Measurements from ENCODE around the gene S1PR1. TPM values are rescaled to one million over a fixed set of nuclear protein-coding genes. Genes with fewer than 3 reads are reported as not detected.

The S1PR1 gene
- total RNA-seq, 1 donor from 2014 or later = 79.1 TPM

- Mint-ChIP-seq H3K27me3 (ENCODE audit: unreplicated experiment) (no peaks in the 10 kb centered on the region), H3K27ac (ENCODE audit: unreplicated experiment) (no peak overlapping the region), H3K9me3 (ENCODE audit: unreplicated experiment) (no peaks in the 10 kb centered on the region), H3K36me3 (ENCODE audit: low read depth, unreplicated experiment) (no peaks in the 10 kb centered on the region), H3K4me3 (ENCODE audit: unreplicated experiment) (no peak overlapping the region), H3K4me1 (ENCODE audit: unreplicated experiment) (no peaks in the 10 kb centered on the region)
- no peak for TF ChIP-seq CTCF (IDR thresholded peaks at IDR 0.05; ENCODE audit: unreplicated experiment)
- no peak for DNase-seq (ENCODE audit: low spot score)
Measured at GRCh38 chr1:101219924-101220870, 16.6 kb upstream of the S1PR1 start.

GRCh38 chr1:101220906-101221305 lies 15.9 kb upstream of the S1PR1 start:
- H3K4me3 Mint-ChIP-seq (ENCODE audit: unreplicated experiment) = no peak overlapping the region
- no peak for TF ChIP-seq CTCF (IDR thresholded peaks at IDR 0.05; ENCODE audit: unreplicated experiment)
- H3K9me3 Mint-ChIP-seq (ENCODE audit: unreplicated experiment) = no peaks in the 10 kb centered on the region
- no peak for DNase-seq (ENCODE audit: low spot score)
- H3K27ac Mint-ChIP-seq (ENCODE audit: unreplicated experiment) = no peak overlapping the region
- no peaks in the 10 kb centered on the region for H3K4me1 Mint-ChIP-seq (ENCODE audit: unreplicated experiment)
- no peaks in the 10 kb centered on the region for H3K27me3 Mint-ChIP-seq (ENCODE audit: unreplicated experiment)
- H3K36me3 Mint-ChIP-seq (ENCODE audit: low read depth, unreplicated experiment) = no peaks in the 10 kb centered on the region

- no peak for TF ChIP-seq CTCF (IDR thresholded peaks at IDR 0.05; ENCODE audit: unreplicated experiment)
- H3K27ac Mint-ChIP-seq (ENCODE audit: unreplicated experiment) = no peak overlapping the region
- no peak for DNase-seq (ENCODE audit: low spot score)
Measured at GRCh38 chr1:101221945-101222429, 14.8 kb upstream of the S1PR1 start.

GRCh38 chr1:101227837-101228236 lies 9.0 kb upstream of the S1PR1 start:
- H3K4me1 Mint-ChIP-seq (ENCODE audit: unreplicated experiment) = no peaks in the 10 kb centered on the region
- no peaks in the 10 kb centered on the region for H3K27me3 Mint-ChIP-seq (ENCODE audit: unreplicated experiment)
- H3K27ac Mint-ChIP-seq (ENCODE audit: unreplicated experiment) = no peak overlapping the region
- no peak for DNase-seq (ENCODE audit: low spot score)
- TF ChIP-seq CTCF (IDR thresholded peaks at IDR 0.05; ENCODE audit: unreplicated experiment) = no peak
- H3K4me3 Mint-ChIP-seq (ENCODE audit: unreplicated experiment) = no peak overlapping the region
- H3K36me3 Mint-ChIP-seq (ENCODE audit: low read depth, unreplicated experiment) = no peaks in the 10 kb centered on the region
- H3K9me3 Mint-ChIP-seq (ENCODE audit: unreplicated experiment) = no peaks in the 10 kb centered on the region

More at GRCh38 chr1:101221945-101222429, 14.8 kb upstream of the S1PR1 start:
- no peaks in the 10 kb centered on the region for H3K9me3 Mint-ChIP-seq (ENCODE audit: unreplicated experiment)
- H3K4me3 Mint-ChIP-seq (ENCODE audit: unreplicated experiment) = no peak overlapping the region
- no peaks in the 10 kb centered on the region for H3K27me3 Mint-ChIP-seq (ENCODE audit: unreplicated experiment)
- no peaks in the 10 kb centered on the region for H3K4me1 Mint-ChIP-seq (ENCODE audit: unreplicated experiment)
- no peaks in the 10 kb centered on the region for H3K36me3 Mint-ChIP-seq (ENCODE audit: low read depth, unreplicated experiment)
